Stimulated activated CD4-positive, alpha-beta T cell treated with anti-CD3 and anti-CD28 coated beads, Interleukin-12 subunit alpha, Interleukin-12 subunit beta, amount 100 ng/mL, for 4 hours (primary cell): ENCODE data around the gene HSPA1B.
"Not testable (repeated sequence)": the region's sequence is repeated elsewhere in the genome, so short reads cannot be mapped to it uniquely, and the experiment has no call there.

ENCODE experiments used
- DNase-seq: peaks from one replicate; pipeline ENCODE4 v3.0.0-alpha.2; 2020

The HSPA1B gene

DNA sequence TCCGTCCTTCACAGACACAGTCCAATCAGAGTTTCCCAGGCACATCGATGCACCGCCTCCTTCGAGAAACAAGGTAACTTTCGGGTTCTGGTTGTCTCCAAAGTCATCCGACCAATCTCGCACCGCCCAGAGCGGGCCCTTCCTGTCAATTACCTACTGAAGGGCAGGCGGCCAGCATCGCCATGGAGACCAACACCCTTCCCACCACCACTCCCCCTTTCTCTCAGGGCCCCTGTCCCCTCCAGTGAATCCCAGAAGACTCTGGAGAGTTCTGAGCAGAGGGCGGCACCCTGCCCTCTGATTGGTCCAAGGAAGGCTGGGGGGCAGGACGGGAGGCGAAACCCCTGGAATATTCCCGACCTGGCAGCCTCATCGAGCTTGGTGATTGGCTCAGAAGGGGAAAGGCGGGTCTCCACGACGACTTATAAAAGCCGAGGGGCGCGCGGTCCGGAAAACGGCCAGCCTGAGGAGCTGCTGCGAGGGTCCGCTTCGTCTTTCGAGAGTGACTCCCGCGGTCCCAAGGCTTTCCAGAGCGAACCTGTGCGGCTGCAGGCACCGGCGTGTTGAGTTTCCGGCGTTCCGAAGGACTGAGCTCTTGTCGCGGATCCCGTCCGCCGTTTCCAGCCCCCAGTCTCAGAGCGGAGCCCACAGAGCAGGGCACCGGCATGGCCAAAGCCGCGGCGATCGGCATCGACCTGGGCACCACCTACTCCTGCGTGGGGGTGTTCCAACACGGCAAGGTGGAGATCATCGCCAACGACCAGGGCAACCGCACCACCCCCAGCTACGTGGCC lies at the start of gene HSPA1B:
Gene HSPA1B, plus strand, starts transcription at position 453 of the 794 bp plus-strand sequence. Its CDS starts 213 bp downstream, at position 666.
- DNase-seq = peak; percentile 83

GRCh38 chr6:31778193-31778592 lies 49.3 kb upstream of the HSPA1B start:
- DNase-seq = no peak

- no peak for DNase-seq
Measured at GRCh38 chr6:31778999-31779885, 48.3 kb upstream of the HSPA1B start.

GRCh38 chr6:31779908-31780307 lies 47.6 kb upstream of the HSPA1B start:
- no peak for DNase-seq

DNA sequence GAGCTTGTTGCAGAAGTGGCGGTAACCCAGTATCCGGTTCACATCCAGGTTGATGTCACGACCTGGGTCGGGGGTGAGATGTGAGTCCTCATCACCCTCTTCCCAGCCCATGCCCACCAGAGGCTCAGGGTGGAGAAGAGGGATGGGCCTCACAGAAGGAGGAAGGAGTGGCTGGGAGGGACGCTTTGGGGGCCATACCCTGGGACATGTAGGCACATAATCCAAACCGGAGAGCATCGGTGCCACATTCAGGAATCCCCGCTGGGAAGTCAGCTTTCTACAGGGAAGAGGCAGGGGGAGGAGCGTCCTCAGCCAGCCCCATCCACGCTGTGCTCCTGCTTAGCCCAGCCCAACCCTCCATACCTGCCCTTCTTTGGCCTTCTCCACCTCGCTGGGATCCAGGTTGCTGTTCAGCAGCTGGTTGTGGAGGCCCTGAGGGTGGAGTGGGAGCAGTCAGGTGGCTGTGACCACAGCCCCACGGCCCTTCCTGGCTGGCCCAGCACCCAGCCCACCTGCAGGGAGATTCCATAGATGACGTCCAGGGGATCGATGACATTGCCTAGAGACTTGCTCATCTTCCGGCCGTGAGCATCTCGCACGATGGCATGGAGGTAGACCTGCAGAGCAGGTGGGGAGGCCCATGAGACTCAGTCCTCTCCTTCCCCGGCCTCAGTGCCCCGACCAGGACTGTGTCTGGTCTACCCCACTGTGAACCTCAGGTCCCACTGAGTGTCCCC lies 46.9 kb upstream of the HSPA1B start:
- DNase-seq = no peak

DNA sequence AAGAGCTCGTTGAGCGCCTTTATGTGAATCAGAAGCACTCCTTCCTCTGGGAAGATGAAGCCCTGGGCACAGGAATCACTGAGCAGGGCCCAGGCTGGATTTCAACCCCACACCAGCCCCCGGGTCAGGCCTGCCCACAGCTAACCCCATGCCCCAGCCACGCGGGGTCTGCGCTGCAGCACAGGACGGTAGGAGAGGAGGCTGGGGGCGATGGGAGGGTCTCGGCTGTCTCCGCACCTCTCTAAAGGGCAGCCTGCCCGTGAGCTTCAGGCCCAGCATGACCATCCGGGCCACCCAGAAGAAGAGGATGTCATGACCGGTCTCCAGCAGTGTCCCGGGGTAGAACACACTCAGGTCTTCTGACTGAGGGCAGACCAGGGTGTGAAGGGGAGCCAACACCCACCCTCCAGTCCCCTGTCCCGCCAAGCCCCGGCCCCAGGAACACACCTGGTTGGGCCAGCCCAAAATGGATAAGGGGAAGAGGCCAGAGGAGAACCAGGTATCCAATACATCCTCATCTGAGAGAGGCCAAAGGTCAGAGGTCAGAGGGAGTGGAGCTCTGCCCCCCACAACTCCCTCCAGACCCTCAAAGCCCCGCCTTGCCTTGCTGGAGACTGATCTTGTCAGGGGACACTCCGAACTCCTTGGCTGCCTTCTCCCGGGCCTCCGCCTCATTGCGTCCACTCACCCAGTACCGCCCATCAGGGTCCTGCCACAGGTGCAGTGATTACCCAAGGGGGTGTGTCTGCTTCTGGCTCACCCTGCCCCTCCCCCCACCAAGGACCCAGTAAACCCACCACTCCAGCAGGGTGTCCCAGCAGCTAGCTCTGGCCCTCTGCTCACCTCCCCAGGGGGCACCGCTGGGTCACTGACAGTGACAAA lies 46.1 kb upstream of the HSPA1B start:
- no peak for DNase-seq

DNA sequence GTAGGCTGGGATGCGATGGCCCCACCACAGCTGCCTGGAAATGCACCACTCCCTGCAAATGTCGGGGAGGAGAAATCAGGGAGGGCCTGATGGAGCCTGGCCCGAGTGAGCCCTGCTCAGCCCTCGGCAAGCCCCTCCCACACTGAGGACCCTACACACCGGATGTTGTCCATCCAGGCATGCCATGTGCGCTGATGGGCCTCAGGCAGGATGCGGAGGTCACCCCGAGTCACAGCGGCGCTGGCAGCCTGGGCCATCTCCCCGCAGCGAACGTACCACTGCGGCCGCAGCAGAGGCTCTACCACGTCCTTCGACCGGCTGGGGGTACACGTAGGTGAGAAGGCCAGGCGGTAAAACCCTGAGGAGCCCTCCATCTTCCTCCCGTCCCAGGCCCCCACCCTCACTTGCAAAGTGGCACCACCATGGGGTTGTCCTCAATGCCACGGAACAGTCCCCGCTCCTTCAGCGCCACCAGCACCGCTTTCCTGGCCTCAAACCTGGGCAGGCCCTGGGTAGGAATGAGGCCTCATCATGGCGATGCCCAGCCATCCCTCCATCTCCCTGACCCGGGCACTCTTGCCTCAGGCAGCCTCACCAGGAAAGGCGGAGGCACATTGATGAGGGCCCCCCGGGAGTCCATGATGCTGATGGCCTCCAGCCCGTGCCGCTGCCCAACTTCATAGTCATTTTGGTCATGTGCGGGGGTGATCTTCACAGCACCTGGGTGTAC lies 45.2 kb upstream of the HSPA1B start:
- DNase-seq = no peak

GRCh38 chr6:31784098-31784925 lies 43.2 kb upstream of the HSPA1B start:
- DNase-seq = no peak

DNA sequence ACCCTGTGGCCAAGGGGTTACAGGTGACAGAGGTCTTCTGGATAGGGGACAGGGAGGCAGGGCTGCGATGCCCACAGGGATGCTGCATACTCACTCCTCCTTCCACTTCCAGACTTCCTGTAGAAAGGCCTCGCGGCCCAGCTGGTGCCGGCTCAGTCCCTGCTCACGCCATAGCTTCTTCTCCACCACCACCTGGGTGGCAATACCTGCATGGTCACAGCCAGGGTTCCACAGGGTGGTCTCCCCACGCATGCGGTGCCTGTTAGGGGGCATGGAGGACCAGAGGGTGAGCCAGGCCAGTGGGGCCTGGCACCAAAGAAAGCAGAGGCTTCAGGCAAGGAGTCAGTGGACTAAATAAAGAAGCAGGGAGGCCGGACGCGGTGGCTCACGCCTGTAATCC lies 42.1 kb upstream of the HSPA1B start:
- no peak for DNase-seq

- DNase-seq = no peak
Measured at GRCh38 chr6:31791324-31792089, 36.0 kb upstream of the HSPA1B start.

- no peak for DNase-seq
Measured at GRCh38 chr6:31792090-31792374, 35.5 kb upstream of the HSPA1B start.

- no peak for DNase-seq
Measured at GRCh38 chr6:31792761-31793171, 34.8 kb upstream of the HSPA1B start.

DNA sequence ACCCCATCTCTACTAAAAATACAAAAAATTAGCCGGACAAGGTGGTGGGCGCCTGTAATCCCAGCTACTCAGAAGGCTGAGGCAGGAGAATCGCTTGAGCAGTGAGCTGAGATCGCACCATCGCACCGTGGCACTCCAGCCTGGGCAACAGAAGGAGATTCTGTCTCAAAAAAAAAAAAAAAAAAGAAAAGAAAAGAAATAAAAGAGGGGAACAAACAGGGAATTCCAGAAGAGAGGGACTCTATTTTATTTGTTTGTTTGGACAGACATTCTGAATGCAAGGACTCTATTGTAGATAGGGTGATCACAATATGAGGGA lies 33.7 kb upstream of the HSPA1B start:
- DNase-seq = not testable (repeated sequence)

GRCh38 chr6:31794294-31794865 lies 33.2 kb upstream of the HSPA1B start:
- DNase-seq = no peak

DNA sequence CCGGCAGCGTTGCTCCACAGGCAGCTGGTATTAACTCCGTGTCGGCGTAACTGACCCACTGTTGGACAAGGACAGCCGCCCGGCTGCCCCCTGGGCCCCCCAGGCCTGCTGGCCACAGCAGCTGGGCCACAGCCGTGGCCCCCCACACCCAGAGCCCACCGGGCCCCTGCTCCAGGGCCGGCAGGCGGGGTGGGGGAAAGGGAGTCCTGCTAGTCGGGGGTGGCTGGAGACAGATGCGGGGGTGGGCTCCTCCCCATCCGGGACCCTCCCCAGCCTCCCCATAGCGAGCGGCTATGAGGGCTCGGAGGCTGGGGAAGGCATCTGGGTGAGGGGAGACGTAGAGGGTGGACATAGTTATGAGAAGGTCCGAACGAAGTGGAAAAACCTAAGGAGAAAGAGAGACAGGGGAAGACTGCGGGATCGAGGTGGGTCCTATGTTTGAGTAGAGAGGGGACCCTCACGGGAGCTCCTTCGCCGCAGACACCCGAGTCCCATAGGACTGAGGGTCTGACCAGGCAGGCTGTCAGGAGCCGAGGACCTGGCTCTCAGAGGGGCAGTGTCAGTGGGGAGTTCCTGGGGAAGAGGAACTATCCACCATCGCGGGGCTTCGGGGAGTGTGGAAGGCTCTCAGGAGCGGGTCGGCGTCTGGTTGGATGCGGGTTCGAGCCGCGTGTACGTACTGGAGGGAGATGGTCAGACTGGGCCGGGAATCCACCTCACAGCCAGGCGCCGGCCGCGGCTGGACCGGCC lies 32.5 kb upstream of the HSPA1B start:
- no peak for DNase-seq

- DNase-seq = peak; percentile 79
Measured at GRCh38 chr6:31795616-31796298, 31.8 kb upstream of the HSPA1B start, which contains the start of gene VARS1. Gene VARS1, minus strand, starts transcription at chr6:31795752. Its CDS starts 535 bp downstream, at chr6:31795217.

- no peak for DNase-seq
Measured at GRCh38 chr6:31796993-31797385, 30.5 kb upstream of the HSPA1B start.

DNA sequence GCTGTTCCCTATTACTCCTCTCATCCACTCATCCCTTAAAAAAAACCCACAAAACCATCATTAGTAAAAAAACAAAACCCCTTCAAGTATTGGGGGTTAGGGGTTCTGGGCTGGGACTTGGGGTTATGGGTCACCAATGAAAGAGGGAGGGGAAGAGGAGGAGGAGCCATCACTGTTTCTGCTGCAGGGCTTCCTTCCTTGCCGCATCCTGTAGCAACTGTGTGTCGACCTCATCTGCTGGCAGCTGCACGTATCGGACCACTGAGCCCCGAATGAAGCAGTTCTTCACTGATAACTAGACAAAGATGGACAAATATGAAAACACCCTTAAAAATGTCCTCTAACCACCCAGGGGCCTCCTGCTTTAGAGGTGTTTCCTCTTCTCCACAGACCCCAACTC lies 29.9 kb upstream of the HSPA1B start:
- DNase-seq = no peak
